ENCODE results near the gene CHSY1. TPM values are rescaled to one million over a fixed set of nuclear protein-coding genes. Genes with fewer than 3 reads are reported as not detected.

Gene CHSY1
- total and polyA plus RNA-seq, 2 of the 13 experiments (the other 11 are each of a cell fraction or from before 2014, with no cell fraction given): 13.3 to 13.7 TPM

GRCh38 chr15:101277038-101277822 is 25.4 kb upstream of the CHSY1 start, which contains the start of gene SELENOS (continued):
- TF ChIP-seq ZFP82 (CRISPR knock-in tag; IDR thresholded peaks at IDR 0.05; ENCODE audit: borderline replicate concordance) (no peak), ZNF563 (CRISPR knock-in tag; IDR thresholded peaks at IDR 0.05) (peak; percentile 73; the same call in 1 of the 2 replicates), ZNF770 (CRISPR knock-in tag; IDR thresholded peaks at IDR 0.05) (no peak), TMF1 (CRISPR knock-in tag; IDR thresholded peaks at IDR 0.05; ENCODE audit: low read depth) (peak; percentile 87; the same call in 1 of the 2 replicates), KAT8 (CRISPR knock-in tag; IDR thresholded peaks at IDR 0.05) (peak; percentile 46; the same call in 1 of the 2 replicates), ZNF609 (CRISPR knock-in tag; IDR thresholded peaks at IDR 0.05; ENCODE audit: borderline replicate concordance) (0 out of 2 replicates have a peak, but pooled peaks have one; percentile 12), TAF15 (IDR thresholded peaks at IDR 0.05; ENCODE audit: low read depth, low read length, poor library complexity, severe bottlenecking) (no peak), RBM39 (IDR thresholded peaks at IDR 0.05; ENCODE audit: low read depth, low read length, poor library complexity, severe bottlenecking) (peak; percentile 40), SCMH1 (CRISPR knock-in tag; IDR thresholded peaks at IDR 0.05; ENCODE audit: borderline replicate concordance) (no peak), ZEB1 (IDR thresholded peaks at IDR 0.05; ENCODE audit: insufficient replicate concordance, low read depth) (no peak), SOX13 (IDR thresholded peaks at IDR 0.05) (no peak), SOX13 (CRISPR knock-in tag; conservative IDR thresholded peaks at IDR 0.05 in 1 of 2, IDR thresholded peaks at IDR 0.05 in 1 of 2) (no peak)

Data from HepG2 (cell line).